ENCODE data around the gene CFLAR. TPM values are rescaled to one million over a fixed set of nuclear protein-coding genes. Genes with fewer than 3 reads are reported as not detected.

CFLAR gene
- total and polyA plus RNA-seq, 2 of the 13 experiments (the other 11 are each of a cell fraction or from before 2014, with no cell fraction given) = 43.8 to 92.1 TPM

- no peak for TF ChIP-seq ZNF329 (CRISPR knock-in tag; IDR thresholded peaks at IDR 0.05; ENCODE audit: low read depth)
- TF ChIP-seq RXRA (CRISPR knock-in tag; IDR thresholded peaks at IDR 0.05) = no peak
- TF ChIP-seq AKNA (CRISPR knock-in tag; IDR thresholded peaks at IDR 0.05; ENCODE audit: borderline replicate concordance) = no peak
- TF ChIP-seq HDAC6 (IDR thresholded peaks at IDR 0.05; ENCODE audit: low read depth, low read length) = no peak
- TF ChIP-seq ZBTB25 (CRISPR knock-in tag; IDR thresholded peaks at IDR 0.05) = peak; percentile 79; the same call in 1 of the 2 replicates
- no peak for TF ChIP-seq FOXK2 (IDR thresholded peaks at IDR 0.05)
- TF ChIP-seq SRY (CRISPR knock-in tag; IDR thresholded peaks at IDR 0.05) = no peak
- TF ChIP-seq HIVEP1 (CRISPR knock-in tag; IDR thresholded peaks at IDR 0.05) = peak; percentile 85
- no peak for TF ChIP-seq ZNF256 (CRISPR knock-in tag; conservative IDR thresholded peaks at IDR 0.05)
- peak; percentile 36; the same call in 1 of the 2 replicates for TF ChIP-seq NR2F2 (IDR thresholded peaks at IDR 0.05; ENCODE audit: borderline replicate concordance, low read depth)
- no peak for TF ChIP-seq CERS6 (CRISPR knock-in tag; IDR thresholded peaks at IDR 0.05)
- TF ChIP-seq, protein P1, sequence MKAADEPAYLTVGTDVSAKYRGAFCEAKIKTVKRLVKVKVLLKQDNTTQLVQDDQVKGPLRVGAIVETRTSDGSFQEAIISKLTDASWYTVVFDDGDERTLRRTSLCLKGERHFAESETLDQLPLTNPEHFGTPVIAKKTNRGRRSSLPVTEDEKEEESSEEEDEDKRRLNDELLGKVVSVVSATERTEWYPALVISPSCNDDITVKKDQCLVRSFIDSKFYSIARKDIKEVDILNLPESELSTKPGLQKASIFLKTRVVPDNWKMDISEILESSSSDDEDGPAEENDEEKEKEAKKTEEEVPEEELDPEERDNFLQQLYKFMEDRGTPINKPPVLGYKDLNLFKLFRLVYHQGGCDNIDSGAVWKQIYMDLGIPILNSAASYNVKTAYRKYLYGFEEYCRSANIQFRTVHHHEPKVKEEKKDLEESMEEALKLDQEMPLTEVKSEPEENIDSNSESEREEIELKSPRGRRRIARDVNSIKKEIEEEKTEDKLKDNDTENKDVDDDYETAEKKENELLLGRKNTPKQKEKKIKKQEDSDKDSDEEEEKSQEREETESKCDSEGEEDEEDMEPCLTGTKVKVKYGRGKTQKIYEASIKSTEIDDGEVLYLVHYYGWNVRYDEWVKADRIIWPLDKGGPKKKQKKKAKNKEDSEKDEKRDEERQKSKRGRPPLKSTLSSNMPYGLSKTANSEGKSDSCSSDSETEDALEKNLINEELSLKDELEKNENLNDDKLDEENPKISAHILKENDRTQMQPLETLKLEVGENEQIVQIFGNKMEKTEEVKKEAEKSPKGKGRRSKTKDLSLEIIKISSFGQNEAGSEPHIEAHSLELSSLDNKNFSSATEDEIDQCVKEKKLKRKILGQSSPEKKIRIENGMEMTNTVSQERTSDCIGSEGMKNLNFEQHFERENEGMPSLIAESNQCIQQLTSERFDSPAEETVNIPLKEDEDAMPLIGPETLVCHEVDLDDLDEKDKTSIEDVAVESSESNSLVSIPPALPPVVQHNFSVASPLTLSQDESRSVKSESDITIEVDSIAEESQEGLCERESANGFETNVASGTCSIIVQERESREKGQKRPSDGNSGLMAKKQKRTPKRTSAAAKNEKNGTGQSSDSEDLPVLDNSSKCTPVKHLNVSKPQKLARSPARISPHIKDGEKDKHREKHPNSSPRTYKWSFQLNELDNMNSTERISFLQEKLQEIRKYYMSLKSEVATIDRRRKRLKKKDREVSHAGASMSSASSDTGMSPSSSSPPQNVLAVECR (CRISPR knock-in tag; IDR thresholded peaks at IDR 0.05; ENCODE audit: borderline replicate concordance) = peak; percentile 67; the same call in 1 of the 2 replicates
- TF ChIP-seq, protein P2, sequence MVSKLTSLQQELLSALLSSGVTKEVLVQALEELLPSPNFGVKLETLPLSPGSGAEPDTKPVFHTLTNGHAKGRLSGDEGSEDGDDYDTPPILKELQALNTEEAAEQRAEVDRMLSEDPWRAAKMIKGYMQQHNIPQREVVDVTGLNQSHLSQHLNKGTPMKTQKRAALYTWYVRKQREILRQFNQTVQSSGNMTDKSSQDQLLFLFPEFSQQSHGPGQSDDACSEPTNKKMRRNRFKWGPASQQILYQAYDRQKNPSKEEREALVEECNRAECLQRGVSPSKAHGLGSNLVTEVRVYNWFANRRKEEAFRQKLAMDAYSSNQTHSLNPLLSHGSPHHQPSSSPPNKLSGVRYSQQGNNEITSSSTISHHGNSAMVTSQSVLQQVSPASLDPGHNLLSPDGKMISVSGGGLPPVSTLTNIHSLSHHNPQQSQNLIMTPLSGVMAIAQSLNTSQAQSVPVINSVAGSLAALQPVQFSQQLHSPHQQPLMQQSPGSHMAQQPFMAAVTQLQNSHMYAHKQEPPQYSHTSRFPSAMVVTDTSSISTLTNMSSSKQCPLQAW (CRISPR knock-in tag; IDR thresholded peaks at IDR 0.05) = peak; percentile 56
- TF ChIP-seq REPIN1 (CRISPR knock-in tag; IDR thresholded peaks at IDR 0.05; ENCODE audit: borderline replicate concordance, low read depth) = peak; percentile 78; the same call in 1 of the 2 replicates
Measured at GRCh38 chr2:201158111-201158929, 42.4 kb downstream of the CFLAR start (continued).
